ENCODE data around the gene SORT1. TPM values are rescaled to one million over a fixed set of nuclear protein-coding genes. Genes with fewer than 3 reads are reported as not detected.

SORT1 gene
- total RNA-seq, 4 donors from 2014 or later, result 66.6 to 142 (median 105) TPM

- Histone ChIP-seq H3K4me3 (no peak overlapping the region), H3K36me3 (peaks cover 0 to 61% of the 10 kb centered on the region in 2 donors), H3K27ac (peak overlapping the region in 1 of 4 donors; percentile 14), H3K9me3 (no peaks in the 10 kb centered on the region), H3K4me1 (peaks cover 5 to 36% (median 6%) of the 10 kb centered on the region in 3 donors), H3K27me3 (no peaks in the 10 kb centered on the region)
- ATAC-seq, result no peak
- no CpG with 5 or more reads among the region's 13 CpGs for WGBS, 2 donors (ENCODE audit: low coverage in 1 of 2)
- TF ChIP-seq CTCF (IDR thresholded peaks at IDR 0.05) (no peak), EP300 (IDR thresholded peaks at IDR 0.05) (no peak), POLR2AphosphoS5 (IDR thresholded peaks at IDR 0.05) (no peak), POLR2A (IDR thresholded peaks at IDR 0.05) (no peak)
These were observed 125.5 kb downstream of the SORT1 start for GRCh38 chr1:109272021-109272799.

GRCh38 chr1:109271458-109271857 is 126.3 kb downstream of the SORT1 start:
- Histone ChIP-seq H3K27ac (no peak overlapping the region), H3K9me3 (no peaks in the 10 kb centered on the region), H3K4me3 (no peak overlapping the region), H3K36me3 (peaks cover 0 to 67% of the 10 kb centered on the region in 2 donors), H3K27me3 (no peaks in the 10 kb centered on the region), H3K4me1 (peaks cover 5 to 28% (median 6%) of the 10 kb centered on the region in 3 donors)
- ATAC-seq, result no peak
- no peak for TF ChIP-seq POLR2AphosphoS5 (IDR thresholded peaks at IDR 0.05)
- no peak for TF ChIP-seq POLR2A (IDR thresholded peaks at IDR 0.05)
- whole genome bisulfite sequencing, 2 donors (ENCODE audit: low coverage in 1 of 2), result 83% methylated on average over 3 of the region's 6 CpGs; no CpG with 5 or more reads in 1 of the 2 donors

- H3K4me1 ChIP-seq, result peaks cover 5 to 23% (median 6%) of the 10 kb centered on the region in 3 donors
- ATAC-seq, result no peak
- H3K9me3 ChIP-seq, result no peaks in the 10 kb centered on the region
- H3K27ac ChIP-seq, result no peak overlapping the region
- 90% methylated on average over 3 of the region's 20 CpGs; no CpG with 5 or more reads in 1 of the 2 donors for WGBS, 2 donors (ENCODE audit: low coverage in 1 of 2)
- H3K4me3 ChIP-seq, result no peak overlapping the region
- peaks cover 0 to 72% of the 10 kb centered on the region in 2 donors for H3K36me3 ChIP-seq
- H3K27me3 ChIP-seq, result no peaks in the 10 kb centered on the region
- TF ChIP-seq EP300 (IDR thresholded peaks at IDR 0.05), result no peak
- TF ChIP-seq CTCF (IDR thresholded peaks at IDR 0.05), result no peak
- TF ChIP-seq POLR2AphosphoS5 (IDR thresholded peaks at IDR 0.05), result no peak
- TF ChIP-seq POLR2A (IDR thresholded peaks at IDR 0.05), result no peak
These were observed 126.9 kb downstream of the SORT1 start for GRCh38 chr1:109270623-109271317.

GRCh38 chr1:109269981-109270622 is 127.6 kb downstream of the SORT1 start:
- no peak for TF ChIP-seq EP300 (IDR thresholded peaks at IDR 0.05)
- TF ChIP-seq POLR2A (IDR thresholded peaks at IDR 0.05), result no peak
- no peak for TF ChIP-seq CTCF (IDR thresholded peaks at IDR 0.05)
- TF ChIP-seq POLR2AphosphoS5 (IDR thresholded peaks at IDR 0.05), result no peak

More at GRCh38 chr1:109269981-109270622, 127.6 kb downstream of the SORT1 start:
- Histone ChIP-seq H3K27ac (no peak overlapping the region), H3K27me3 (no peaks in the 10 kb centered on the region), H3K36me3 (peaks cover 0 to 78% of the 10 kb centered on the region in 2 donors), H3K4me3 (no peak overlapping the region), H3K4me1 (peaks cover 5 to 17% (median 6%) of the 10 kb centered on the region in 3 donors), H3K9me3 (no peaks in the 10 kb centered on the region)
- no peak for ATAC-seq
- WGBS, 2 donors (ENCODE audit: low coverage in 1 of 2), result 84 to 97% methylated on average over 5 to 6 of the region's 17 CpGs
